Calu3 (cell line): ENCODE results near the gene ANKRD37. TPM values are rescaled to one million over a fixed set of nuclear protein-coding genes. Genes with fewer than 3 reads are reported as not detected.

Experiments used
- BruUV-seq: library from RNA; stranded (reverse); fragments of 400-500 nt; replicated peaks from 2 replicates; lab custom pipeline; 2021; lab: Mats Ljungman, UMichigan
- CTCF ChIA-PET: fragments of 300-600 bp; sonication (Branson Sonifier 250); formaldehyde crosslinking; loops from one replicate; lab custom pipeline; 2022; ENCODE audit warnings: antibody characterized with exemption; lab: Charles Lee
- DNase-seq: peaks from one replicate; pipeline ENCODE4 v3.0.0; 2022
- H3K27ac Mint-ChIP-seq: one replicate; pipeline ENCODE4 v1.8.0; 2022; ENCODE audit warnings: mixed read lengths; ENCODE audit not compliant: unreplicated experiment
- H3K27me3 Mint-ChIP-seq: one replicate; pipeline ENCODE4 v1.8.0; 2022; ENCODE audit warnings: mixed read lengths; ENCODE audit not compliant: unreplicated experiment
- H3K36me3 Mint-ChIP-seq: one replicate; pipeline ENCODE4 v1.8.0; 2022; ENCODE audit warnings: mild to moderate bottlenecking, moderate library complexity, mixed read lengths; ENCODE audit not compliant: insufficient read depth, unreplicated experiment
- H3K4me1 Mint-ChIP-seq: one replicate; pipeline ENCODE4 v1.8.0; 2022; ENCODE audit warnings: mild to moderate bottlenecking, low read depth, mixed read lengths; ENCODE audit not compliant: unreplicated experiment
- H3K4me3 Mint-ChIP-seq: one replicate; pipeline ENCODE4 v1.8.0; 2022; ENCODE audit warnings: mild to moderate bottlenecking, low read depth, moderate library complexity, mixed read lengths; ENCODE audit not compliant: unreplicated experiment
- H3K9me3 Mint-ChIP-seq: one replicate; pipeline ENCODE4 v1.8.0; 2022; ENCODE audit warnings: low read depth, mixed read lengths; ENCODE audit not compliant: unreplicated experiment
- intact Hi-C: fragments of 100-400 bp; cut with micrococcal nuclease; formaldehyde crosslinking; loops from one replicate; pipeline ENCODE4 v1.10.0; 2022; ENCODE audit not compliant: unreplicated experiment
- total RNA-seq: library from RNA; stranded (reverse); gene quantifications from 2 replicates; pipeline ENCODE4 v1.2.3, GENCODE V29; 2022
- TF ChIP-seq, protein P1 (sequence below): fragments of 200-600 bp; IDR thresholded peaks from one replicate; pipeline ENCODE4 v1.8.0; 2022; ENCODE audit warnings: antibody characterized with exemption; ENCODE audit not compliant: unreplicated experiment

Gene ANKRD37
- total RNA-seq, 1 experiment from 2014 or later: 4.4 TPM

- TF ChIP-seq, protein P1, sequence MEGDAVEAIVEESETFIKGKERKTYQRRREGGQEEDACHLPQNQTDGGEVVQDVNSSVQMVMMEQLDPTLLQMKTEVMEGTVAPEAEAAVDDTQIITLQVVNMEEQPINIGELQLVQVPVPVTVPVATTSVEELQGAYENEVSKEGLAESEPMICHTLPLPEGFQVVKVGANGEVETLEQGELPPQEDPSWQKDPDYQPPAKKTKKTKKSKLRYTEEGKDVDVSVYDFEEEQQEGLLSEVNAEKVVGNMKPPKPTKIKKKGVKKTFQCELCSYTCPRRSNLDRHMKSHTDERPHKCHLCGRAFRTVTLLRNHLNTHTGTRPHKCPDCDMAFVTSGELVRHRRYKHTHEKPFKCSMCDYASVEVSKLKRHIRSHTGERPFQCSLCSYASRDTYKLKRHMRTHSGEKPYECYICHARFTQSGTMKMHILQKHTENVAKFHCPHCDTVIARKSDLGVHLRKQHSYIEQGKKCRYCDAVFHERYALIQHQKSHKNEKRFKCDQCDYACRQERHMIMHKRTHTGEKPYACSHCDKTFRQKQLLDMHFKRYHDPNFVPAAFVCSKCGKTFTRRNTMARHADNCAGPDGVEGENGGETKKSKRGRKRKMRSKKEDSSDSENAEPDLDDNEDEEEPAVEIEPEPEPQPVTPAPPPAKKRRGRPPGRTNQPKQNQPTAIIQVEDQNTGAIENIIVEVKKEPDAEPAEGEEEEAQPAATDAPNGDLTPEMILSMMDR: no peak
- Mint-ChIP-seq H3K27me3 (no peaks in the 10 kb centered on the region), H3K4me1 (peaks cover 8% of the 10 kb centered on the region), H3K27ac (no peak overlapping the region), H3K9me3 (no peaks in the 10 kb centered on the region), H3K4me3 (no peak overlapping the region), H3K36me3 (peaks cover 20% of the 10 kb centered on the region)
- intact Hi-C loops: loop anchor here (5.0 kb wide), 1 partner anchor 170 kb away; no protein-coding TSS in a partner anchor
- CTCF ChIA-PET: interaction anchor here (0.7 to 0.8 kb wide), 2 partner anchors 244 to 609 kb away, joined by 4 read pairs; no protein-coding TSS in a partner anchor
- TSS peak; percentile 48 for BruUV-seq
- DNase-seq: no peak
Observed at GRCh38 chr4:185426960-185427688, 30.5 kb downstream of the ANKRD37 start.

DNA sequence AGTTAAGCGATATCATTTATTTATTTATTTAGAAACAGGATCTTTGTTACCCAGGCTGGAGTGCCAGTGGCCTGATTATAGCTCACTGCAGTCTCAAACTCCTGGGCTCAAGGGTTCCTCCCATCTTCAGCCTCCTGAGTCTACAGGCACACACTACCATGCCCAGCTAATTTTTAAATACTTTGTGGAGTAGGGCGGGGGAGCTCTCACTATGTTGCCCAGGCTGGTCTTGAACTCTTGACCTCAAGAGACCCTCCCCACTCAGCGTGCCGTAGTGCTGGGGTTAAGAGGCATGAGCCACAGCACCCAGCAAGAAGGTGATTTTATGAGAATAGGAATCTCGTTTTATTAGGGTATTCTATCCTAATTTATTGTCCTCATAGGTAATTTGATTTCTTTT, 33.0 kb downstream of the ANKRD37 start:
- BruUV-seq: no TSS peak
- Mint-ChIP-seq H3K27ac (no peak overlapping the region), H3K27me3 (no peaks in the 10 kb centered on the region), H3K9me3 (no peaks in the 10 kb centered on the region), H3K4me1 (no peaks in the 10 kb centered on the region), H3K36me3 (peaks cover 20% of the 10 kb centered on the region), H3K4me3 (no peak overlapping the region)
- no peak for DNase-seq
- TF ChIP-seq, protein P1: no peak
- intact Hi-C loops: loop anchor here (5.0 kb wide), 1 partner anchor 168 kb away; no protein-coding TSS in a partner anchor
- CTCF ChIA-PET: no interaction called here

DNA sequence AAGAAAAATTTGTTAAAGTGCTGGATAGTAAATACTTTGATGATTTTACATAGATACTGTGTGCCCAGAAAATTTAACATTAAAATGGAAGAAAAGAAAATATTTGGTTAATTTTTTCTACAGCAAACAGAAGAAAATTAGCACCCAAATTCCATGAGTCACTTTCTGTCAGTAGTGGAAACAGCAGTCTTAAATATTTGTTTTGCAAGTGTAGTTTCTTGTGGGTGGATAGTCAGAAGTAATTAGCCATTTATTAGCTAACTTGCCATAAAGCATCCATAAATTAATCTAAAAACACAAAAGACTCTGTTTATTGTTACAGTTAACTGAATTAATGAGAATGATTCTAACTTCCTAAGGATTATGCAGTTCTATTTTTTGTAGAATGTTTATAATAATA, 38.8 kb downstream of the ANKRD37 start:
- CTCF ChIA-PET: no interaction called here
- Mint-ChIP-seq H3K27ac (no peak overlapping the region), H3K4me3 (no peak overlapping the region), H3K9me3 (no peaks in the 10 kb centered on the region), H3K4me1 (no peaks in the 10 kb centered on the region), H3K27me3 (no peaks in the 10 kb centered on the region), H3K36me3 (no peaks in the 10 kb centered on the region)
- no TSS peak for BruUV-seq
- intact Hi-C loops: no loop called here
- DNase-seq: no peak
- TF ChIP-seq, protein P1: no peak

DNA sequence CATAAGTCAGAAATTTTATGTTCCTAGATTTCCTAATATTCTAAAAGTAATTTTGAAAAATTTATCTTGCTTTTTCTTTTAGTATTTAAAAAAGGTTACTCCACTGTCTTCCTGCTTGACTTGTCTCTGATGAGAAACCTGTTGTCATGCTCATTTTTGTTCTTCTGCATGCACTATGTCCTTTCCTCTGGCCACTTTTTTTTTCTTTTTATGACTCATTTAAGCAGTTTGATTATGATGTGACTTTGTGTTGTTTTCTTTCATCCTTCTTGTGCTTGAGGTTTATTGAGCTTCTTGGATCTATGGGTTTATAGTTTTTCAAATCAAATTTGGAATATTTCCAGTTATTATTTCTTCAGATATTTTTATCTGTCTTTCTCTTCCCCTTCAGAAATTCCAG, 41.2 kb downstream of the ANKRD37 start:
- TF ChIP-seq, protein P1: no peak
- CTCF ChIA-PET: no interaction called here
- Mint-ChIP-seq H3K4me3 (no peak overlapping the region), H3K27me3 (no peaks in the 10 kb centered on the region), H3K9me3 (no peaks in the 10 kb centered on the region), H3K4me1 (no peaks in the 10 kb centered on the region), H3K27ac (no peak overlapping the region), H3K36me3 (no peaks in the 10 kb centered on the region)
- no TSS peak for BruUV-seq
- intact Hi-C loops: no loop called here
- DNase-seq: no peak
